T-helper 2 cell treated with Interferon-gamma antibody and Interleukin-4, amounts not matched to agents 100 ng/mL and 5 ng/mL, for 36 hours (primary cell): ENCODE measurements around the gene BHLHE23. TPM values are rescaled to one million over a fixed set of nuclear protein-coding genes. Genes with fewer than 3 reads are reported as not detected.
"Not testable (repeated sequence)": the region's sequence is repeated elsewhere in the genome, so short reads cannot be mapped to it uniquely, and the experiment has no call there.

ENCODE experiments used
- intact Hi-C: fragments of 100-400 bp; cut with micrococcal nuclease; formaldehyde crosslinking; loops from one replicate; pipeline ENCODE4 v1.15.1; 2023
- total RNA-seq: library from RNA; stranded (reverse); gene quantifications from 2 replicates; pipeline ENCODE4 v1.2.3, GENCODE V29; 2022

Gene BHLHE23
- total RNA-seq, 1 donor from 2014 or later: not detected

DNA sequence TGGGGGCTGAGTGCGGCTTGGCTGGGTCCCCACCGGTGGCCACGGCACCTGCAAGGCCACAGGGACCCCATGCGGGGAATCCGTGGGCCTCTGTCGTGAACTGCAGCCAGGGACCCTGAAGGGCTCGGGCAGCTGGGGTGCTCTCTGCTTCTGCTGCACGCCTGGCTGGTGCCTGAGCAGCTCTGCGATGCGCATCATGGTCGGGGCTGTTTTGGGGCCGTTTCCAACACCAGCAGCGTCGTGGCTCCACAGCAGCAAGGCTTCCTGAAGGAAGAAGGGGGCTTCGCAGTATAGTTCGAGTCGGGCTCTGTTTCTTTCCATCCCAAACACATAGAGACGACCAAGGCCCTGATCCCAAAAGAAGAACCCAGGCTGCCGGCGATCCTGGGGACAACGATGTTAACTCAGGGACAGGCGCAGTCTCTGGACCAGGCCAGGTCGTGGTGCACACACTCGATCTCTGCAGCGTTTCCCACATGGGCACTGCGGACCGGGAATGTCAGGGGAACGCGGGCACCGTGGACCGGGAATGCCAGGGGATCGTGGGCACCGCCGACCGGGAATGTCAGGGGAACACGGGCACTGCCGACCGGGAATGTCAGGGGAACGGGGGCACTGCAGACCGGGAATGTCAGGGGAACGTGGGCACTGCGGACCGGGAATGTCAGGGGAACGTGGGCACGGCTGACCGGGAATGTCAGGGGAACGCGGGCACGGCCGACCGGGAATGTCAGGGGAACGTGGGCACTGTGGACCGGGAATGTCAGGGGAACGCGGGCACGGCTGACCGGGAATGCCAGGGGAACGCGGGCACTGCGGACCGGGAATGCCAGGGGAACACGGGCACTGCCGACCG is 36.8 kb upstream of the BHLHE23 start:
- intact Hi-C loops: no loop called here

- intact Hi-C loops: no loop called here
Measured at GRCh38 chr20:63042448-63043071, 35.8 kb upstream of the BHLHE23 start.

- intact Hi-C loops: no loop called here
Measured at GRCh38 chr20:63041776-63042175, 35.0 kb upstream of the BHLHE23 start.

DNA sequence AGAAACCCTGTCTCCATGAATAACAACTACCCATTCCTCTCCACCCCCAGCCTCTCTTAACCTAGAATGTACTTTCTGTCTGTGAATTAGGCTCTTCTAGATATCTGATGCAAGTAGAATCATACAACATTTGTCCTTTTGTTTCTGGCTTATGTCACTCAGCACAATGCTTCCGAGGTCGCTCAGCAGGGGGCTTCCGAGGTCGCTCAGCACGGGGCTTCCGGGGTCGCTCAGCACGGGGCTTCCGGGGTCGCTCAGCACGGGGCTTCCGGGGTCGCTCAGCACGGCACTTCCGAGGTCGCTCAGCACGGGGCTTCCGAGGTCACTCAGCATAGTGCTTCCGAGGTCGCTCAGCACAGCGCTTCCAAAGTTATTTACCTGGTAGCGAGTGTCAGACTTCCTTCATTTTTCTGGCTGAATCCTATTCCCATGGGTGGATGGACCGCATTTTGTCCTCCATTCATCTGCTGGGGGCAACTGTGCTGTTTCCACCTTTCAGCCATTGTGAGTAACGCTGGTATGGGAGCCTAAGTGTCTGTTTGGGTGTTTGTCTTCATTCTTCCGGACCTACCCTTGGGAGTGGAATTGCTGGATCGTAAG is 31.0 kb upstream of the BHLHE23 start:
- intact Hi-C loops: no loop called here

- intact Hi-C loops: no loop called here
Measured at GRCh38 chr20:63036291-63036690, 29.5 kb upstream of the BHLHE23 start.

GRCh38 chr20:63035603-63036185 is 28.9 kb upstream of the BHLHE23 start:
- intact Hi-C loops: no loop called here

DNA sequence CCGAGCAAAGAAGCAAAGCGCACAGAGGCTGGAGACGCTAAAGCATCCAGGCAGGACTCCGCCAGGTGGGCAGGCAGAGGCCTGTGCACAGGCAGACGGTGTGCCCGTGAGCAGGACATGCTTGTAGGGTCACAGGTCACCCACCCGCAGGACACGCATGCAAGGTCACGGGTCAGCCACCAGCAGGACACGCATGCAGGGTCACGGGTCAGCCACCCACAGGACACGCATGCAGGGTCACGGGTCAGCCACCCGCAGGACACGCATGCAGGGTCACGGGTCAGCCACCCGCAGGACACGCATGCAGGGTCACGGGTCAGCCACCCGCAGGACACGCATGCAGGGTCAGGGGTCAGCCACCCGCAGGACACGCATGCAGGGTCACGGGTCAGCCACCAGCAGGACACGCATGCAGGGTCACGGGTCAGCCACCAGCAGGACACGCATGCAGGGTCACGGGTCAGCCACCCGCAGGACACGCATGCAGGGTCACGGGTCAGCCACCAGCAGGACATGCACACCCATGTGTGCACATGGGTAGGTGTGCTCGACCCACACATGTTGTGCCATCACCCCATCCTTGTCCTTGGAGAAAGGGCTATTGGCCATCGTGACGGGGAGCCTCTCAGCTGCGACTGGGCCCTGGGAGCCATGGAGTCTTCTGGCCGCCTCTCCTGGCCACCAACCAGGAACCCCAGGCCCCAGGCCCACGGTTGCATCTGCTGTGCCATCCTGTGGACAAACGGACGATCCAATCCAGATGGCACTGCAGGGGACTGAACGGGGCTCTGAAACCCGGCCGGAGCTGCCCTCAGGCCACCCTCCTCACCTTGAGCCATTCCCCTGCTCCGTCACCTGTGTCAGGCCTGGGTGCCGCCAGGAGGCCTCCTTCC is 28.2 kb upstream of the BHLHE23 start:
- intact Hi-C loops: not testable (repeated sequence)

GRCh38 chr20:63033794-63034709 is 27.3 kb upstream of the BHLHE23 start:
- intact Hi-C loops: no loop called here

DNA sequence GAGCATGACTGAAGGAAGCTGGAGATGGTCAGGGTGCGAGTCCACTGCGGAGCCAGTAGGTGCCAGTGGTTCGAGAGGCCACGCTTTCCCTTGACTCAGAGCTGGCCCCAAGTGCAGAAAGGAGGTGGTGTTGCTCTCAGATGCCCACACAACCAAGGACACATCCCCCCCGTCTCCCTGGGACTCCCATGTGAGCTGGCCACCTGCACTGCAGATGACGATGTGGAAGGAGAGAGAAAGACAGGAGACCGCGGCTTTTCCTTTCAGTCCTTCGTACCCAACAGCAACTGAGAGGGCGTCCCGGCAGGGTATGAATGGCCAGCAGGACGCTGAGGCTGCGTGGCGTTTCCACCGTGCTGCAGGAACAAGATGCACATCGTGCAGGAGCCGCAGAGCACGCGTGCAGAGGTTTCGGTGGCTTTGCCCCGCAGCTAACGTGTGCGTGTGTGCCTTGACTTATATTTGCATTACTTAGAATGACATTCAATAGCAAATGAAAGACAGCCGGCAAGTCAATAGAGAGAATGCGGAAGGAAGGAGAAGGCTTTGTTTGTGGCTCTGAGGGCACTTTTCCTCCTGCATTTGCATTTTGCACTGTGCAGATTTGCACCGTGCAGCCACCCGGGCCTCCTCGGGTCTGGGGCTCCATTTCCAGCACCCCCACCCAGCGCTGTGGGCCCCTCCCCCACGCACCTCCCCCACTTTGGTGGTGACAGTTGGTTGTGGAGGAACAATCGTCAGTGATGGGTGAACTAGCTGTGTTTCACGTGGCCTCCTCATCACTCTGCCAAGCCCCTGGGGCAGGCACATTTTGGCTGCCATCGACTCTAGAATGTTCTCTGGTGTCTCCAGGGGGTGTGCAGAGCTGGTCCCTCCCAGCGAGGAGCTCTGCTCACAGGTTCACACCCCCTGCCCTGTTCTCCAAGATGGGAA is 26.4 kb upstream of the BHLHE23 start:
- intact Hi-C loops: no loop called here

DNA sequence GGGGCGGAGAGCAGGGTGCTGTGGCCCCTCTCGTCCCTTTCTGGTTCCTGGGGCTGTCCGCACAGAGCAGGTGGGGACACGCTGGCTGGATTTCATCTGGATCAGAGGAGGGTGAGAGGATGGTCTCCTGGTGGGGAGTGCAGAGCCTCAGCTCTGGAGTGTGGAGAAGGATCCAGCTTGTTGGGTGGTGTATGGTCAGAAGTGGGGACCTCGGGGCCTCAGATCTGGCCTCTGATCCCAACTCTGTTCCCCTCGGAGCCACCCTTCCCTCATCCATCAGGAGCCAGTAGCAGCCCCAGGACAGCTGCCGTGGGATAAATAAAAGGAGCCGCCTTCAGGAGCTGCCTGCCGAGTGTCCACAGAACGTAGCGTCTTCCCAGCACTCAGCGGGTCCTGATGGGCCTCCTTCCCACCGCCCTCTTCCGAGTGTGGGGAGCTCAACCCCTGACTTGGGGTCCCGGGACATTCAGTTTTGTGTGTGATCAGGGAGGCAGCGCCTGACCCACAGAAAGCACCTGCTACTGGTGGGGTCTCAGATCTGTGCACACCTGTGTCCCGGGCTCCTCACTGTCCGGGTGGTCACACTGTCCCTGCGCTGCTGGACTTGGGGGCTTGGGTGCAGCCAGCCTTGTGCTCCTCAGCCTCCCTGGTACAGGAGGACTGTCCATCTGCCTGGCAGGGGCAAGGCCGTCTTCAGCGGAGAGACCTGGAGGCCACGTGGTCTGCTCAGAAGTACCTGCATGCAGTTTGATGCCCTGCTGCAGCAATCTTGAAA is 25.4 kb upstream of the BHLHE23 start:
- intact Hi-C loops: no loop called here

GRCh38 chr20:63031251-63032014 is 24.7 kb upstream of the BHLHE23 start:
- intact Hi-C loops: no loop called here

- intact Hi-C loops: no loop called here
Measured at GRCh38 chr20:63029358-63030121, 22.8 kb upstream of the BHLHE23 start.

- intact Hi-C loops: no loop called here
Measured at GRCh38 chr20:63028461-63028921, 21.7 kb upstream of the BHLHE23 start.

- intact Hi-C loops: no loop called here
Measured at GRCh38 chr20:63027922-63028389, 21.2 kb upstream of the BHLHE23 start.

DNA sequence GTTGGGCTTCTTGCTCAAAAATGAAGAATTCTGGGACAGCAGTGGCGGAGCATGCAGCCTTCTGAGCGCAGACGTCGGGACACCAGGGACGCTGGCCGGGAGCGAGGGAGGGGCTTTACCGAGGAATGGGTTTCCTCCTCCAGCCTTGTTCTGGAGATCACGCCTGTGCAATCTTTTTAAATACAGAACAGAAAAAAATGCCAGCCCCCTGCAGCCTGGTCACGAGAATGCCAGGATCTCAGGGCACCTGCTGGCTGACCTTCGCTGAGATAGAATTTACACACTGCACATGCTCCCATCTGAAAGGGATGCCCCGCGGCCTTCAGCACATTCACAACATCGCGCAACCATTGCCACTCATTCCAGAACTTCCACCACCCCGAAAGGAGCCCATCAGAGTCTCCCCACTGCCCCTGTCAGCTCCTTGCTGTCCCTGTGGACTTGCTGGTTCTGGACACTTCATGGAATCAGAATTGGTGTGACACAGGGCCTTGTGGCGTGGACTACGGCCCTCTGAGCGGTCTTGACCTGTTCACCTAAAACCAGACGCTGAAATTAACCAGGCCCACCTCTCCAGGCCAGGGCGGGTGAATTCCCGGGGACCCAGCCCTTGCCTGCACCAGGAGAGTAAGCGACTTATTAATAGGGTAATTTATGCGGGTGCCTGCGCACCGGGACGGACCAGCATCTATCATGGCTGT is 20.6 kb upstream of the BHLHE23 start:
- intact Hi-C loops: no loop called here
